DOHH2 (cell line): ENCODE data around the gene PSAP.

Experiments used
- H3F3A ChIP-seq: fragments of 200-600 bp; sonication (generic), shearing (Covaris generic); 2 replicates; pipeline ENCODE4 v1.6.0; 2016; ENCODE audit warnings: antibody characterized with exemption, mild to moderate bottlenecking; ENCODE audit not compliant: control insufficient read depth, insufficient read depth
- H3K27ac ChIP-seq: fragments of 200-600 bp; sonication (generic); 2 replicates; pipeline ENCODE4 v1.5.1; 2014; ENCODE audit warnings: low read depth, mild to moderate bottlenecking, low read length, moderate library complexity
- H3K27me3 ChIP-seq: fragments of 200-600 bp; sonication (generic); 2 replicates; pipeline ENCODE4 v1.6.1; 2014; ENCODE audit warnings: mild to moderate bottlenecking, low read length, mixed read lengths; ENCODE audit not compliant: control insufficient read depth
- H3K36me3 ChIP-seq: fragments of 200-600 bp; sonication (generic); 2 replicates; pipeline ENCODE4 v1.6.1; 2014; ENCODE audit warnings: mild to moderate bottlenecking, low read length, moderate library complexity, mixed read lengths; ENCODE audit not compliant: control insufficient read depth
- H3K4me1 ChIP-seq: fragments of 200-600 bp; sonication (generic); 2 replicates; pipeline ENCODE4 v1.6.1; 2014; ENCODE audit warnings: mild to moderate bottlenecking, low read length, mixed read lengths; ENCODE audit not compliant: control insufficient read depth
- H3K4me2 ChIP-seq: fragments of 200-600 bp; sonication (generic); 2 replicates; pipeline ENCODE4 v1.6.0; 2014; ENCODE audit warnings: mild to moderate bottlenecking, low read length, moderate library complexity
- H3K4me3 ChIP-seq: fragments of 200-600 bp; sonication (generic); 2 replicates; pipeline ENCODE4 v1.5.1; 2014; ENCODE audit warnings: mild to moderate bottlenecking, low read length, mixed read lengths
- H3K79me2 ChIP-seq: fragments of 200-600 bp; sonication (generic); 2 replicates; pipeline ENCODE4 v1.6.1; 2014; ENCODE audit warnings: mild to moderate bottlenecking, low read length, mixed read lengths; ENCODE audit not compliant: control insufficient read depth
- H3K9me2 ChIP-seq: fragments of 200-600 bp; sonication (generic); replicated peaks from 2 replicates; pipeline ENCODE4 v1.6.1; 2014; ENCODE audit warnings: mild to moderate bottlenecking, low read length, mixed read lengths; ENCODE audit not compliant: control insufficient read depth
- H3K9me3 ChIP-seq: fragments of 200-600 bp; sonication (generic); 2 replicates; pipeline ENCODE4 v1.6.1; 2014; ENCODE audit warnings: antibody characterized with exemption, low read length, mixed read lengths; ENCODE audit not compliant: control insufficient read depth, insufficient read depth
- H4K20me1 ChIP-seq: fragments of 200-600 bp; sonication (generic); 2 replicates; pipeline ENCODE4 v1.6.0; 2014; ENCODE audit warnings: low read depth, mild to moderate bottlenecking, antibody characterized with exemption, low read length, moderate library complexity; ENCODE audit not compliant: control insufficient read depth, insufficient read depth
- EZH2phosphoT487 ChIP-seq: fragments of 200-600 bp; sonication (generic); IDR thresholded peaks from 2 replicates; pipeline ENCODE4 v1.6.1; 2017; ENCODE audit warnings: borderline replicate concordance, mild to moderate bottlenecking, antibody characterized with exemption, low read length, moderate library complexity, mixed read lengths
- TF ChIP-seq, protein P1 (sequence below): fragments of 200-600 bp; sonication (generic); IDR thresholded peaks from one replicate; pipeline ENCODE4 v1.5.1; 2014; ENCODE audit warnings: antibody characterized with exemption, mild to moderate bottlenecking, low read depth, low read length; ENCODE audit not compliant: poor library complexity, severe bottlenecking

PSAP gene

DNA sequence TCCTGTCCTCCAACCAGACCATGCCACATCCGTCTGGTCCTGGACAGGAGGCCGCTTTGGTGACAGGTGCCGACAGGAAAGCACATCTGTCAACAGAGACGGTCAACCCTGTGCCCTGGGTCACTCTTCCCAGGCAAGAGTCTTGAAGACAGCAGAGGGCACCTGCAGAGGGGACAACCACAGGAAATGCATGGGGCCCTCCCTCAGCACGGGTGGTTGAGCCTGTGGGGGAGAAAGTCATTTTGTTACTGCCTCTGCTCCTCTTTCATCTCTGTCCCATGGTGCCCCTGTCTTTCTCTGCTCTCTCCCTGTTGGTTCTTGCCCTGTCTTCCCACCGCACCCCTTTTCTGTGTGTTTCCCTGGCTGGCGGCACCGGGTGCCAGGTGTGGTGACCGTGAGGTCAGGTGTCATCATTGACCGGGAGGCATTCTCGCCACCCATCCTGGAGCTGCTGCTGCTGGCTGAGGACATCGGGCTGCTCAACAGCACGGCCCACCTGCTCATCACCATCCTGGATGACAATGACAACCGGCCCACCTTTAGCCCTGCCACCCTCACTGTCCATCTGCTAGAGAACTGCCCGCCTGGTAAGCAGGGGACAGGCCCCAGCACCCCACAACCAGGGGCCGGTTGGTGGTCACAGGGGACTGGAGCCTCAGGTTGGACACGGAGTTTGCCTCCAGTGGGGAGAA, 60.2 kb downstream of the PSAP start:
- H3K4me2 ChIP-seq = no peak overlapping the region
- no peak overlapping the region for H3K27ac ChIP-seq
- no peaks in the 10 kb centered on the region for H3K36me3 ChIP-seq
- peaks cover 5% of the 10 kb centered on the region; the same call in 1 of the 2 replicates for H3K4me1 ChIP-seq
- no peaks in the 10 kb centered on the region for H3F3A ChIP-seq
- no peaks in the 10 kb centered on the region for H3K9me3 ChIP-seq
- no peak overlapping the region for H3K4me3 ChIP-seq
- H4K20me1 ChIP-seq = no peaks in the 10 kb centered on the region
- H3K79me2 ChIP-seq = no peaks in the 10 kb centered on the region
- H3K9me2 ChIP-seq = no peaks in the 10 kb centered on the region
- H3K27me3 ChIP-seq = peaks cover 6% of the 10 kb centered on the region; the same call in 1 of the 2 replicates
- TF ChIP-seq, protein P1, sequence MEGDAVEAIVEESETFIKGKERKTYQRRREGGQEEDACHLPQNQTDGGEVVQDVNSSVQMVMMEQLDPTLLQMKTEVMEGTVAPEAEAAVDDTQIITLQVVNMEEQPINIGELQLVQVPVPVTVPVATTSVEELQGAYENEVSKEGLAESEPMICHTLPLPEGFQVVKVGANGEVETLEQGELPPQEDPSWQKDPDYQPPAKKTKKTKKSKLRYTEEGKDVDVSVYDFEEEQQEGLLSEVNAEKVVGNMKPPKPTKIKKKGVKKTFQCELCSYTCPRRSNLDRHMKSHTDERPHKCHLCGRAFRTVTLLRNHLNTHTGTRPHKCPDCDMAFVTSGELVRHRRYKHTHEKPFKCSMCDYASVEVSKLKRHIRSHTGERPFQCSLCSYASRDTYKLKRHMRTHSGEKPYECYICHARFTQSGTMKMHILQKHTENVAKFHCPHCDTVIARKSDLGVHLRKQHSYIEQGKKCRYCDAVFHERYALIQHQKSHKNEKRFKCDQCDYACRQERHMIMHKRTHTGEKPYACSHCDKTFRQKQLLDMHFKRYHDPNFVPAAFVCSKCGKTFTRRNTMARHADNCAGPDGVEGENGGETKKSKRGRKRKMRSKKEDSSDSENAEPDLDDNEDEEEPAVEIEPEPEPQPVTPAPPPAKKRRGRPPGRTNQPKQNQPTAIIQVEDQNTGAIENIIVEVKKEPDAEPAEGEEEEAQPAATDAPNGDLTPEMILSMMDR = no peak
- no peak for TF ChIP-seq EZH2phosphoT487

DNA sequence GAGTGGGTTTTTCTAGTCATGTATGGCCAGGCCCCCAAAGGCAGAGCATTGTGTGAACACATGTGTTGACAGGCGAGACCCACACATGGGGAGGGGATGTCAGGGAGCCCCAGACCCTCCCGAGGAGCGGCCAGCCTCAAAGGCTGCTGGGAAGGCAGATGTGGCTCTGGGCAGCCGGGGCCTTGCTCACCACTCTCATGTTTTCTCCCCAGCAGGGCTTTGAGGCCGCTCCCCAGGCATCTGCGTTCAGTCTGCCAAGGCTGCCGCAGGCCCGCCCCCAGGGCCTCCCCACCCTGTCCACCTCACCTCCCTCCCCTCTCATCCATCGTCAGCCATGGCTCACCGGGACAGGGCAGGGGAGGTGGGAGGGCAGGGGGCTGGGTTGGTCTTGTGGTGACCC, 61.2 kb downstream of the PSAP start:
- Histone ChIP-seq H3K36me3 (no peaks in the 10 kb centered on the region), H3K27me3 (peaks cover 6% of the 10 kb centered on the region; the same call in 1 of the 2 replicates), H3K4me3 (no peak overlapping the region)

DNA sequence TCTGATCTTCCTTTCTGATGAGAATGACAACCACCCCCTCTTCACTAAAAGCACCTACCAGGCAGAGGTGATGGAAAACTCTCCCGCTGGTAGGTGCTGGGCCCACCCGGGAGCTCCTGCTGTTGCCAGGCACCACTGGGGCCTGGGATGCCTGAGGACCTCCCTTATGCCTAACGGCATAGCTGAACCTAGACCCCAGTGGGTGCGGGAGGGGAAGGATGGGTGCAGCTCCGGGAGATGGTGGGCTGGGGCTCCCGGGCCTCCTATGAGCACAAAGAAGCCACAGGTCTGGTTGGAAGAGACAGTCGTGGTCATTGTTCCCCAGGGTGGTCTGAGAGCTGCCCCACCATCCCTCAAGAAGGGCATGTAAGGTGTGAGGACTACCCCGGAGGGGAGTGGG, 62.1 kb downstream of the PSAP start:
- Histone ChIP-seq H3K9me3 (no peaks in the 10 kb centered on the region), H3K79me2 (no peaks in the 10 kb centered on the region), H3K4me1 (peaks cover 5% of the 10 kb centered on the region; the same call in 1 of the 2 replicates), H3K27me3 (peaks cover 6% of the 10 kb centered on the region; the same call in 1 of the 2 replicates), H3K27ac (no peak overlapping the region), H4K20me1 (no peaks in the 10 kb centered on the region), H3K4me2 (no peak overlapping the region), H3K9me2 (no peaks in the 10 kb centered on the region), H3K36me3 (no peaks in the 10 kb centered on the region), H3F3A (no peaks in the 10 kb centered on the region), H3K4me3 (no peak overlapping the region)
- TF ChIP-seq, protein P1 = no peak
- TF ChIP-seq EZH2phosphoT487 = no peak

More for the DNA sequence above, 61.2 kb downstream of the PSAP start:
- Histone ChIP-seq H3F3A (no peaks in the 10 kb centered on the region), H3K79me2 (no peaks in the 10 kb centered on the region), H3K4me1 (peaks cover 5% of the 10 kb centered on the region; the same call in 1 of the 2 replicates), H3K9me2 (no peaks in the 10 kb centered on the region), H3K4me2 (no peak overlapping the region), H4K20me1 (no peaks in the 10 kb centered on the region), H3K27ac (no peak overlapping the region), H3K9me3 (no peaks in the 10 kb centered on the region)
- TF ChIP-seq, protein P1 = no peak
- TF ChIP-seq EZH2phosphoT487 = no peak
